ENCODE data around the gene ZNF526.

The ZNF526 gene

DNA sequence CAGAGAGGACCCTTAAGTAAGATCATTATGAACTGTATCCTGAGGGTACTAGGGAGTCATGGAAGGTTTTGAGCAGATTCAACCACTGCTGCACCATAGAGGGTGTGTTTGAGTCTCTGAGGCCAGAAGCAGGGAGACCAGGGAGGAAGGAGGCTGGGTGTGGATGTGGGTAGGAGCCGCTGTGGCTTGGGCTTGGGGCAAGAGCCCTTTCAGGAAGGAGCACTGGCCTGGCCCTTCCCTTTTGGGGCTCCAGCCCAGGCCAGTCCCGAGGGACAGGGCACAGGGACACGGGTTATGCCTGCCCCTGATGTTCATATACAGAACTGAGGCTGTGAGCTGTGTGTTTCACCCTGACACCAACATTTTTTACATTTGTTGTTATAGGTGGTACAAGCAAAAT, 56.2 kb downstream of the ZNF526 start:
- no peaks in the 10 kb centered on the region for H3K9me3 ChIP-seq
- no peak overlapping the region for H3K4me3 ChIP-seq (ENCODE audit: low read depth in 1 of 2, low read length in 1 of 2)
- H3K4me1 ChIP-seq (ENCODE audit: control insufficient read depth in 1 of 2, insufficient read depth in 1 of 2, low read depth in 1 of 2, low read length in 1 of 2) = peaks cover 29 to 41% of the 10 kb centered on the region in 2 experiments
- TF ChIP-seq, protein P1, sequence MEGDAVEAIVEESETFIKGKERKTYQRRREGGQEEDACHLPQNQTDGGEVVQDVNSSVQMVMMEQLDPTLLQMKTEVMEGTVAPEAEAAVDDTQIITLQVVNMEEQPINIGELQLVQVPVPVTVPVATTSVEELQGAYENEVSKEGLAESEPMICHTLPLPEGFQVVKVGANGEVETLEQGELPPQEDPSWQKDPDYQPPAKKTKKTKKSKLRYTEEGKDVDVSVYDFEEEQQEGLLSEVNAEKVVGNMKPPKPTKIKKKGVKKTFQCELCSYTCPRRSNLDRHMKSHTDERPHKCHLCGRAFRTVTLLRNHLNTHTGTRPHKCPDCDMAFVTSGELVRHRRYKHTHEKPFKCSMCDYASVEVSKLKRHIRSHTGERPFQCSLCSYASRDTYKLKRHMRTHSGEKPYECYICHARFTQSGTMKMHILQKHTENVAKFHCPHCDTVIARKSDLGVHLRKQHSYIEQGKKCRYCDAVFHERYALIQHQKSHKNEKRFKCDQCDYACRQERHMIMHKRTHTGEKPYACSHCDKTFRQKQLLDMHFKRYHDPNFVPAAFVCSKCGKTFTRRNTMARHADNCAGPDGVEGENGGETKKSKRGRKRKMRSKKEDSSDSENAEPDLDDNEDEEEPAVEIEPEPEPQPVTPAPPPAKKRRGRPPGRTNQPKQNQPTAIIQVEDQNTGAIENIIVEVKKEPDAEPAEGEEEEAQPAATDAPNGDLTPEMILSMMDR (IDR thresholded peaks at IDR 0.05) = no peak
- H3K36me3 ChIP-seq = peaks cover 51% of the 10 kb centered on the region
- no peak overlapping the region for H3K27ac ChIP-seq
- H3K27me3 ChIP-seq = peaks cover 16% of the 10 kb centered on the region

DNA sequence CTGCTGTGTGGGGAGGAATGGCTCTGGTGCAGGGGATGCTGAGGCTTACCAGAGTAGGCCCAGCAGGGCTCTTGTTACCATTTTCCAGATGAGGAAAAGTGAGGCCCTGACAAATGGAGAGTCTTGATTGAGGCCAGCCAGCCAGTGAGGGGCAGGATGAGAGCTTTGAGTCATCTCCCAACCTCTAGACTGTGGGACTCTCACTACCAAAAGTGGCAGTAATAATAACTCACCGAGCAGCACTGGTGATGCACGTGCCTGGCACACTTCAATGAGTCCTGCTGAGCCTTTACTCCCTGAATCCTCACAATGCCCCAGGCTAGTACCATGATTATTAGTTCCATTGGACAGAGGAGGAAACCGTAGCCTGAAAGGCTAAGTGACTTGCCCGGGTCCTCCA, 56.7 kb downstream of the ZNF526 start:
- H3K27ac ChIP-seq = no peak overlapping the region
- TF ChIP-seq, protein P1 (IDR thresholded peaks at IDR 0.05) = no peak
- peaks cover 22% of the 10 kb centered on the region for H3K27me3 ChIP-seq
- H3K9me3 ChIP-seq = no peaks in the 10 kb centered on the region
- H3K36me3 ChIP-seq = peaks cover 47% of the 10 kb centered on the region
- H3K4me1 ChIP-seq (ENCODE audit: control insufficient read depth in 1 of 2, insufficient read depth in 1 of 2, low read depth in 1 of 2, low read length in 1 of 2) = peaks cover 30 to 39% of the 10 kb centered on the region in 2 experiments
- H3K4me3 ChIP-seq (ENCODE audit: low read depth in 1 of 2, low read length in 1 of 2) = no peak overlapping the region
